Prostate gland (tissue), 2 donors: ENCODE results near the gene FA2H. TPM values are rescaled to one million over a fixed set of nuclear protein-coding genes. Genes with fewer than 3 reads are reported as not detected.
A peak's percentile ranks its signal among the peaks of the same experiment; 100 is the strongest.
"Not testable (repeated sequence)": the region's sequence is repeated elsewhere in the genome, so short reads cannot be mapped to it uniquely, and the experiment has no call there.

ENCODE experiments used
- DNase-seq: peaks from one replicate; pipeline ENCODE4 v3.0.0-alpha.2; 2019; ENCODE audit warnings: low spot score
- H3K27ac ChIP-seq, 2 donors: fragments of 200-600 bp; sonication (generic); 2 replicates each; pipeline ENCODE4 v1.5.1; 2017 to 2019
- H3K27me3 ChIP-seq: fragments of 200-600 bp; sonication (generic); replicated peaks from 2 replicates; pipeline ENCODE4 v1.5.1; 2019; ENCODE audit not compliant: insufficient read depth
- H3K36me3 ChIP-seq, 2 donors: fragments of 200-600 bp; sonication (generic); 1 replicate in 1 of 2; 2 replicates in 1 of 2; pipeline versions ENCODE4 v1.5.1 to v1.8.1; 2017 to 2019
- H3K4me1 ChIP-seq: fragments of 200-600 bp; sonication (generic); replicated peaks from 2 replicates; pipeline ENCODE4 v1.5.1; 2019
- H3K4me3 ChIP-seq, 2 donors: fragments of 200-600 bp; sonication (generic); 2 replicates each; pipeline ENCODE4 v1.5.1; 2017 to 2019
- H3K9me3 ChIP-seq: fragments of 200-600 bp; sonication (generic); 2 replicates; pipeline ENCODE4 v1.5.1; 2017
- CTCF ChIP-seq, 4 experiments: fragments of 200-600 bp in 2 of 4; fragments of 450-650 bp in 2 of 4; sonication (generic) in 2 of 4; IDR thresholded peaks; 1 replicate in 3 of 4; 2 replicates in 1 of 4; pipeline ENCODE4 v1.5.1; 2016 to 2019; ENCODE audit warnings: antibody characterized with exemption in 4 of 4, mild to moderate bottlenecking in 2 of 4, moderate library complexity in 2 of 4
- POLR2A ChIP-seq: fragments of 450-650 bp; IDR thresholded peaks from one replicate; pipeline ENCODE4 v1.6.1; 2016; ENCODE audit warnings: antibody characterized with exemption, mild to moderate bottlenecking
- POLR2AphosphoS5 ChIP-seq: sonication (generic); formaldehyde crosslinking; IDR thresholded peaks from one replicate; pipeline ENCODE4 v1.6.1; 2017; ENCODE audit warnings: antibody characterized with exemption
- WGBS: methylation state at CpG from one replicate; pipeline ENCODE4 v1.1.5; 2018; 5-methylcytosine and 5-hydroxymethylcytosine counted together
- intact Hi-C: fragments of 100-400 bp; cut with DNase I; formaldehyde crosslinking; loops from one replicate; pipeline ENCODE4 v1.14.2; 2022
- total RNA-seq, 2 donors: library from RNA; depleted of rRNA; stranded (reverse); fragments of >200 nt; gene quantifications; one replicate each; pipeline ENCODE4 v1.1.0, GENCODE V29; 2016

Gene FA2H
- total RNA-seq, 2 donors from 2014 or later, result 3.0 to 4.5 TPM

GRCh38 chr16:74679983-74680382, 94.6 kb downstream of the FA2H start:
- Histone ChIP-seq H3K4me3 (no peak overlapping the region), H3K9me3 (no peaks in the 10 kb centered on the region), H3K36me3 (no peaks in the 10 kb centered on the region), H3K27me3 (no peaks in the 10 kb centered on the region), H3K4me1 (no peaks in the 10 kb centered on the region), H3K27ac (no peak overlapping the region)
- intact Hi-C loops, result no loop called here
- no peak for TF ChIP-seq CTCF (IDR thresholded peaks at IDR 0.05)
- TF ChIP-seq POLR2AphosphoS5, result no peak
- no peak for TF ChIP-seq POLR2A
- no peak for DNase-seq
- 30% methylated on average over 2 of the region's 2 CpGs for WGBS

- Histone ChIP-seq H3K4me1 (no peaks in the 10 kb centered on the region), H3K27ac (no peak overlapping the region), H3K27me3 (no peaks in the 10 kb centered on the region), H3K4me3 (no peak overlapping the region), H3K36me3 (no peaks in the 10 kb centered on the region), H3K9me3 (no peaks in the 10 kb centered on the region)
- intact Hi-C loops, result no loop called here
- DNase-seq, result no peak
- no peak for TF ChIP-seq POLR2AphosphoS5
- TF ChIP-seq CTCF (IDR thresholded peaks at IDR 0.05), result no peak
- TF ChIP-seq POLR2A, result no peak
- 92% methylated on average over 4 of the region's 4 CpGs for WGBS
Measured at GRCh38 chr16:74677868-74678267, 96.8 kb downstream of the FA2H start.

- intact Hi-C loops, result no loop called here
- WGBS, result 77% methylated on average over 3 of the region's 3 CpGs
- no peak overlapping the region for H3K4me3 ChIP-seq
- no peak overlapping the region for H3K27ac ChIP-seq
- no peaks in the 10 kb centered on the region for H3K9me3 ChIP-seq
- no peaks in the 10 kb centered on the region for H3K27me3 ChIP-seq
- DNase-seq, result no peak
- H3K4me1 ChIP-seq, result no peaks in the 10 kb centered on the region
- no peaks in the 10 kb centered on the region for H3K36me3 ChIP-seq
- TF ChIP-seq POLR2AphosphoS5, result no peak
- TF ChIP-seq CTCF (IDR thresholded peaks at IDR 0.05), result no peak
- no peak for TF ChIP-seq POLR2A
Measured at GRCh38 chr16:74673876-74674275, 100.7 kb downstream of the FA2H start.

GRCh38 chr16:74668877-74669276, 105.7 kb downstream of the FA2H start:
- H3K9me3 ChIP-seq, H3K27me3 ChIP-seq, H3K4me1 ChIP-seq, H3K4me3 ChIP-seq, H3K36me3 ChIP-seq, H3K27ac ChIP-seq, intact Hi-C loops, DNase-seq: not testable (repeated sequence)
- 97% methylated on average over 10 of the region's 10 CpGs for WGBS

GRCh38 chr16:74667255-74667700, 107.3 kb downstream of the FA2H start:
- intact Hi-C loops, result no loop called here
- Histone ChIP-seq H3K9me3 (no peaks in the 10 kb centered on the region), H3K27ac (no peak overlapping the region), H3K36me3 (no peaks in the 10 kb centered on the region), H3K4me1 (peaks cover 3% of the 10 kb centered on the region), H3K4me3 (peak overlapping the region; percentile 76 to 90), H3K27me3 (no peaks in the 10 kb centered on the region)
- no peak for DNase-seq
- WGBS, result 2% methylated on average over 23 of the region's 23 CpGs
- TF ChIP-seq POLR2AphosphoS5, result no peak
- no peak for TF ChIP-seq CTCF (IDR thresholded peaks at IDR 0.05)
- TF ChIP-seq POLR2A, result no peak
